Suprapubic skin (tissue), 3 donors: ENCODE measurements around the gene DMGDH.

Experiments
- POLR2A ChIP-seq, 2 donors: fragments of 450-650 bp; IDR thresholded peaks; one replicate each; pipeline ENCODE4 v1.6.1; 2017; ENCODE audit warnings: antibody characterized with exemption in 2 of 2, mild to moderate bottlenecking in 2 of 2, moderate library complexity in 2 of 2
- TF ChIP-seq, protein P1 (sequence below), 2 donors: fragments of 200-600 bp in 1 of 2; fragments of 450-650 bp in 1 of 2; sonication (generic) in 1 of 2; IDR thresholded peaks; one replicate each; pipeline ENCODE4 v1.5.1; 2016 to 2019; ENCODE audit warnings: antibody characterized with exemption in 2 of 2, mild to moderate bottlenecking in 1 of 2, moderate library complexity in 1 of 2

DNA sequence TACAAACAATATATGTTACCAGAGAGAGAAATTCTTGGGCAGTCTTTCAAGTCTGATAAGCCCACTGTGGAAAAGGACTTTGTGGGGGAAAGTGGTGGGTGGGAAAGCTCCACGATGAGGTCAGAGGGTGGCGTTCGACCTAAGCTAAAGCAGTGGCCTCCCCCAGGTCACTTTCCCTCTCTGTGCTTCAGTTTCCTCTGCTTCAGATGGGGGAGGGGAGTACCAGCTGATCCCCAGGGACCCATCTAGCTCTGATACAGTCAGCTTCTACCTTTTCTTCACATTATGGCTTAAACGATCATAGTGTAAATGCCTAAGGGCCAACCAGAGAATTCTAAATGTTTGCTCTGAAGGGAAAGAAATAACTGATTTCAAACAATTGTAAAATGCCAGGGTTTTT, 47.7 kb downstream of the DMGDH start:
- TF ChIP-seq, protein P1, sequence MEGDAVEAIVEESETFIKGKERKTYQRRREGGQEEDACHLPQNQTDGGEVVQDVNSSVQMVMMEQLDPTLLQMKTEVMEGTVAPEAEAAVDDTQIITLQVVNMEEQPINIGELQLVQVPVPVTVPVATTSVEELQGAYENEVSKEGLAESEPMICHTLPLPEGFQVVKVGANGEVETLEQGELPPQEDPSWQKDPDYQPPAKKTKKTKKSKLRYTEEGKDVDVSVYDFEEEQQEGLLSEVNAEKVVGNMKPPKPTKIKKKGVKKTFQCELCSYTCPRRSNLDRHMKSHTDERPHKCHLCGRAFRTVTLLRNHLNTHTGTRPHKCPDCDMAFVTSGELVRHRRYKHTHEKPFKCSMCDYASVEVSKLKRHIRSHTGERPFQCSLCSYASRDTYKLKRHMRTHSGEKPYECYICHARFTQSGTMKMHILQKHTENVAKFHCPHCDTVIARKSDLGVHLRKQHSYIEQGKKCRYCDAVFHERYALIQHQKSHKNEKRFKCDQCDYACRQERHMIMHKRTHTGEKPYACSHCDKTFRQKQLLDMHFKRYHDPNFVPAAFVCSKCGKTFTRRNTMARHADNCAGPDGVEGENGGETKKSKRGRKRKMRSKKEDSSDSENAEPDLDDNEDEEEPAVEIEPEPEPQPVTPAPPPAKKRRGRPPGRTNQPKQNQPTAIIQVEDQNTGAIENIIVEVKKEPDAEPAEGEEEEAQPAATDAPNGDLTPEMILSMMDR (IDR thresholded peaks at IDR 0.05): no peak
- TF ChIP-seq POLR2A (IDR thresholded peaks at IDR 0.05): no peak
